ENCODE measurements around the gene CSF1R. TPM values are rescaled to one million over a fixed set of nuclear protein-coding genes. Genes with fewer than 3 reads are reported as not detected.

Gene CSF1R
- total and polyA plus RNA-seq, 7 donors: 1.2 to 20.0 (median 4.2) TPM

DNA sequence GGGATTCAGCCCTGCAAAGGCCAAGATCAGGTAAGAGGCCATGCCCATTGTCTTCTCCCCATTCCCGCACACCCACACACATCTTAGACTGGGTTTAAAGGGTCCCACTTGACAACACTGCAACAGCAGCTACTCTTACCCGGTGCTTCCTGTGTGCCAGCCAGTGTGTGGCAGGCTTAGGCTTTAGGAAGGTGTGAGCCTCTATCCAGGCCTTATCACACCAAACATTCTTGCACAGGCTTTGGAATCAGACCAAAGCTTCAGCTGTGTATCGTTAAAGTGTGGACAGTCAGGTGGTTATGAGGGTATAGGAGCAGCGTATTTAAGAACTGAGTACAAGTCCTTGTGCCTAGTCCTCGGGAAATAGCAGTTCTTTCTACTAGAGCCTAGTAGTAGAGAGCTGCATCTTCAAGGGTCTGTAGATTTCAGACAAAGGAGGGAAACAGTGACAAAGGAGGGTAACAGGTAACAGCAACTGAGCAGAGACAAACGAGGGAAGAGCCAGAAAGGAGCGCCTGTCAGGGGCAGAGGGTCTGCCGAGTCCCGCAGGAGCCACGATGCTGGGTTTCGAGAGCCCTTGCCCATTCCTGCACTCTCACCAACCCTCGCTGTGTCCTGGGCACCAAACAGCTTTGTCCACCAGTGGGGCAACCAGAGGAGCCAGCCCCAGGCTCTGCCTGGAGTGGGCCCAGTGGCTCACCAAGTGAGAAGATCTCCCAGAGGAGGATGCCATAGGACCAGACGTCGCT, 30.9 kb downstream of the CSF1R start:
- no peak for ATAC-seq
- 89 to 91% (median 91%) methylated on average over 14 of the region's 14 CpGs for WGBS, 3 donors

DNA sequence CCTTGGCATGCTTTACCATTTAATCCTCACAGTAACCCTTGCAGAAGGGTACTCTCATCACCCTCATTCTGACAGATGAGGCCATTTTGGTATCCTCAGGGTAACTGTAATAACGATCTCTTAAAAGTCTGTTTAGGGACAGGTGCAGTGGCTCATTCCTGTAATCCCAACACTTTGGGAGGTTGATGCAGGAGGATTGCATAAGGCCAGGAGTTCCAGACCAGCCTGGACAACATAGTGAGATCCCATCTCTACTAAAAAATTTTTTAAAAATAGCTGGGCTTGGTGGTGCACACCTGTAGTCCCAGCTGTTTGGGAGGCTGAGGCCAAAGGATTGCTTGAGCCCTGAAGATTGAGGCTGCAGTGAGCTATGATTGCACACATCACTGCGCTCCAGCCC, 31.8 kb downstream of the CSF1R start:
- DNase-seq: no peak
- Histone ChIP-seq H3K27ac (no peak overlapping the region), H3K4me3 (no peak overlapping the region), H3K9me3 (no peaks in the 10 kb centered on the region), H3K4me1 (peaks cover 6% of the 10 kb centered on the region), H3K36me3 (ENCODE audit: insufficient read depth in 1 of 2, low read depth in 1 of 2) (peaks cover 23 to 69% of the 10 kb centered on the region in 2 donors), H3K27me3 (ENCODE audit: insufficient read depth in 3 of 3, low read length in 2 of 3) (no peaks in the 10 kb centered on the region)
- no peak for ATAC-seq
- 92 to 98% (median 98%) methylated on average over 2 of the region's 2 CpGs for WGBS, 3 donors
- TF ChIP-seq, protein P1, sequence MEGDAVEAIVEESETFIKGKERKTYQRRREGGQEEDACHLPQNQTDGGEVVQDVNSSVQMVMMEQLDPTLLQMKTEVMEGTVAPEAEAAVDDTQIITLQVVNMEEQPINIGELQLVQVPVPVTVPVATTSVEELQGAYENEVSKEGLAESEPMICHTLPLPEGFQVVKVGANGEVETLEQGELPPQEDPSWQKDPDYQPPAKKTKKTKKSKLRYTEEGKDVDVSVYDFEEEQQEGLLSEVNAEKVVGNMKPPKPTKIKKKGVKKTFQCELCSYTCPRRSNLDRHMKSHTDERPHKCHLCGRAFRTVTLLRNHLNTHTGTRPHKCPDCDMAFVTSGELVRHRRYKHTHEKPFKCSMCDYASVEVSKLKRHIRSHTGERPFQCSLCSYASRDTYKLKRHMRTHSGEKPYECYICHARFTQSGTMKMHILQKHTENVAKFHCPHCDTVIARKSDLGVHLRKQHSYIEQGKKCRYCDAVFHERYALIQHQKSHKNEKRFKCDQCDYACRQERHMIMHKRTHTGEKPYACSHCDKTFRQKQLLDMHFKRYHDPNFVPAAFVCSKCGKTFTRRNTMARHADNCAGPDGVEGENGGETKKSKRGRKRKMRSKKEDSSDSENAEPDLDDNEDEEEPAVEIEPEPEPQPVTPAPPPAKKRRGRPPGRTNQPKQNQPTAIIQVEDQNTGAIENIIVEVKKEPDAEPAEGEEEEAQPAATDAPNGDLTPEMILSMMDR (IDR thresholded peaks at IDR 0.05): no peak
- intact Hi-C loops (cut with DNase I): no loop called here

More for the DNA sequence above, 30.9 kb downstream of the CSF1R start:
- Histone ChIP-seq H3K36me3 (ENCODE audit: insufficient read depth in 1 of 2, low read depth in 1 of 2) (peaks cover 20 to 59% of the 10 kb centered on the region in 2 donors), H3K27ac (no peak overlapping the region), H3K9me3 (no peaks in the 10 kb centered on the region), H3K4me1 (peaks cover 6% of the 10 kb centered on the region), H3K27me3 (ENCODE audit: insufficient read depth in 3 of 3, low read length in 2 of 3) (no peaks in the 10 kb centered on the region), H3K4me3 (no peak overlapping the region)
- TF ChIP-seq, protein P1 (IDR thresholded peaks at IDR 0.05): no peak
- DNase-seq: no peak
- intact Hi-C loops (cut with DNase I): no loop called here

DNA sequence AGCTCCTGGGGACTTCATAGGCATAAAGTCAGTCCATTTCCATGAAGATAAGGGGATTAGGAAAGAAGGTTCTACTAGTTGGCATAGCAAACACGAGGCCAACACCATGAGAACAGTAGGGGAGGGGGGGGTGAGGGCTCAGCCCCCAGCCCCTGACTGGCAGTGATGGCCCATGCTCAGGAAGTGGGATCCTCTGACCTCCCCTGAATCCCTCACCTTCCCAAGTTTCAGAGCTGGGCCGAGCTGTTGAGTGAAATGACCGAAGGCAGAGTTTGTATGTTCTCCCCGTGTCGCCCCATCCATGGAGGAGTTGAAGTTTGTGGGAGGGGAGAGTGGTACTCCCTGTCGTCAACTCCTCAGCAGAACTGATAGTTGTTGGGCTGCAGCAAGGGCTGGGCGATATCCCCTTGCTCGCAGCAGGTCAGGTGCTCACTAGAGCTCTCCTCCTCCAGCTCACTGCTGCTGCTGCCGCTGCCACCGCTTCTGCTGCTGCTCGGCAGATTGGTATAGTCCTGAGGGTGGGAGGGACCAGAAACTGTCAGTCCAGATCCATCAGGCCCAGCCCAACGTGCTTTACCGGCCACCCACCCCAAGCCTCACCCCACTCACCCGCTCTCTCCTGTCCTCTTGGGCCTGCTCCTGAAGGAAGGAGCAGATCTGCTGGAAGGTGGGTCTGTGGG, 32.5 kb downstream of the CSF1R start:
- Histone ChIP-seq H3K27me3 (ENCODE audit: insufficient read depth in 3 of 3, low read length in 2 of 3) (no peaks in the 10 kb centered on the region), H3K4me1 (peaks cover 6% of the 10 kb centered on the region), H3K27ac (no peak overlapping the region), H3K36me3 (ENCODE audit: insufficient read depth in 1 of 2, low read depth in 1 of 2) (peaks cover 28 to 76% of the 10 kb centered on the region in 2 donors), H3K4me3 (no peak overlapping the region), H3K9me3 (no peaks in the 10 kb centered on the region)
- 94 to 96% (median 94%) methylated on average over 14 of the region's 14 CpGs for WGBS, 3 donors
- TF ChIP-seq, protein P1 (IDR thresholded peaks at IDR 0.05): no peak
- no peak for ATAC-seq
- peak in 1 of 2 donors; percentile 39 for DNase-seq
- intact Hi-C loops (cut with DNase I): no loop called here

DNA sequence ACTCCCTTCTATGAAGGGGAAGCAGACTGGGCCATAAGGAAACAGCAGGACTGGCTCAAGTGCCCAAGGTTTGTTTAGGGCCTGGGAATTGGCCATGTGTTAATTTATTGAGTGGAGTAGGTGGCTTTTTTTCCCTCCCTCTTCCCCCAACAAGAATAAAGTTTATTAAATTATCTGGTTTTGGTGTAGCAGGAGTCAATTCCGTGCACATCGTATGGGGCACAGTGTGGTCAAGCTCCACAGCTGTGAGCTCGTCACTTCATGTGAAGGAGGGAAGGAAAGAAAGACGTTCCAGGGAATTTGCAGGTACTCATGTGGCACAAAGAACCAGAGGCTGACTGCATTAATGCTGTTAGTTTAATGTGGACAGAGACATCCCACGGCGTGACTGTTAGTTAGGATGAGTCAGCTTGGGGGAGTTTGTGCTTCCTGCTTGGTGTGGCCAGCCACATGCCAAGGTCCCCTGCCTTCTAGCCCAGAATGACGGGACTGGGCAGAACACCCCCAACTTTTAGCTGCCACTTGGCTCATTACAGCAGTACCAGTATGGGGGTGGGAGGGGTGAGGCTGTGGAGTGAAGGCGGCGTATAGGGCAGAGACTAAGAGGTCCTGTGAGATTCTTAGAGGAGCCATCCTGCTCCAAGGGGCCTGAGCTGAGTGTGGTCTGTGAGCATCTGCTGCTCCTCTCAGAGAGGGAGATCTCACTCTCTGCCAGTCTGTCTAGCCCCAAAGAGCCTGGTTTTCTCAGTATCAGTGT, 33.2 kb downstream of the CSF1R start:
- Histone ChIP-seq H3K9me3 (no peaks in the 10 kb centered on the region), H3K27ac (no peak overlapping the region), H3K27me3 (ENCODE audit: insufficient read depth in 3 of 3, low read length in 2 of 3) (no peaks in the 10 kb centered on the region), H3K4me1 (peaks cover 4% of the 10 kb centered on the region), H3K36me3 (ENCODE audit: insufficient read depth in 1 of 2, low read depth in 1 of 2) (peaks cover 32 to 83% of the 10 kb centered on the region in 2 donors), H3K4me3 (no peak overlapping the region)
- TF ChIP-seq, protein P1 (IDR thresholded peaks at IDR 0.05): no peak
- WGBS, 3 donors: 90 to 93% (median 92%) methylated on average over 9 of the region's 9 CpGs
- intact Hi-C loops (cut with DNase I): no loop called here
- DNase-seq (peak in 1 of 2 donors; percentile 30), ATAC-seq (no peak)

Data from psoas muscle (tissue), 8 donors.